Uterus (tissue), 2 donors: Measurements from ENCODE around the gene COL4A4.

Source experiments
- POLR2A ChIP-seq, 2 donors: fragments of 450-650 bp; IDR thresholded peaks; one replicate each; pipeline ENCODE4 v1.6.1; 2016; ENCODE audit warnings: antibody characterized with exemption in 2 of 2, mild to moderate bottlenecking in 1 of 2, moderate library complexity in 1 of 2
- TF ChIP-seq, protein P1 (sequence below), 4 experiments: fragments of 200-600 bp in 2 of 4; fragments of 450-650 bp in 2 of 4; sonication (generic) in 2 of 4; IDR thresholded peaks; one replicate each; pipeline ENCODE4 v1.5.1; 2016 to 2019; ENCODE audit warnings: antibody characterized with exemption in 4 of 4, mild to moderate bottlenecking in 2 of 4, moderate library complexity in 1 of 4

GRCh38 chr2:227079726-227080125 is 84.3 kb downstream of the COL4A4 start:
- TF ChIP-seq, protein P1, sequence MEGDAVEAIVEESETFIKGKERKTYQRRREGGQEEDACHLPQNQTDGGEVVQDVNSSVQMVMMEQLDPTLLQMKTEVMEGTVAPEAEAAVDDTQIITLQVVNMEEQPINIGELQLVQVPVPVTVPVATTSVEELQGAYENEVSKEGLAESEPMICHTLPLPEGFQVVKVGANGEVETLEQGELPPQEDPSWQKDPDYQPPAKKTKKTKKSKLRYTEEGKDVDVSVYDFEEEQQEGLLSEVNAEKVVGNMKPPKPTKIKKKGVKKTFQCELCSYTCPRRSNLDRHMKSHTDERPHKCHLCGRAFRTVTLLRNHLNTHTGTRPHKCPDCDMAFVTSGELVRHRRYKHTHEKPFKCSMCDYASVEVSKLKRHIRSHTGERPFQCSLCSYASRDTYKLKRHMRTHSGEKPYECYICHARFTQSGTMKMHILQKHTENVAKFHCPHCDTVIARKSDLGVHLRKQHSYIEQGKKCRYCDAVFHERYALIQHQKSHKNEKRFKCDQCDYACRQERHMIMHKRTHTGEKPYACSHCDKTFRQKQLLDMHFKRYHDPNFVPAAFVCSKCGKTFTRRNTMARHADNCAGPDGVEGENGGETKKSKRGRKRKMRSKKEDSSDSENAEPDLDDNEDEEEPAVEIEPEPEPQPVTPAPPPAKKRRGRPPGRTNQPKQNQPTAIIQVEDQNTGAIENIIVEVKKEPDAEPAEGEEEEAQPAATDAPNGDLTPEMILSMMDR (IDR thresholded peaks at IDR 0.05): no peak
- no peak for TF ChIP-seq POLR2A (IDR thresholded peaks at IDR 0.05)
